ENCODE results near the gene GNPDA2. TPM values are rescaled to one million over a fixed set of nuclear protein-coding genes. Genes with fewer than 3 reads are reported as not detected.
A peak's percentile ranks its signal among the peaks of the same experiment; 100 is the strongest.
"Not testable (repeated sequence)": the region's sequence is repeated elsewhere in the genome, so short reads cannot be mapped to it uniquely, and the experiment has no call there.

Gene GNPDA2
- total RNA-seq: 10 to 100 TPM in 1 of 2 experiments, 1 to 10 TPM in 1; 9.9 to 11.4 TPM

GRCh38 chr4:44726038-44726871, at the start of gene GNPDA2:
Gene GNPDA2 (minus strand): TSS chr4:44726556. CDS start chr4:44722207, 4,349 bp downstream.
- POLR2A ChIA-PET: no interaction called here
- Mint-ChIP-seq H3K9me3 (no peaks in the 10 kb centered on the region), H3K27ac (peak within 1 kb of the TSS; percentile 94), H3K4me1 (peaks cover 20% of the 10 kb centered on the region), H3K4me3 (peak within 1 kb of the TSS; percentile 92), H3K36me3 (ENCODE audit: low read depth) (no peaks in the 10 kb centered on the region), H3K27me3 (peaks cover 3% of the 10 kb centered on the region)
- CTCF ChIA-PET: interaction anchor here (0.9 to 1.1 kb wide), 2 partner anchors 9 kb away, joined by 3 read pairs; no protein-coding TSS in a partner anchor
- DNase-seq: peak; percentile 85

GRCh38 chr4:44772340-44772739, 46.0 kb upstream of the GNPDA2 start:
- ChIA-PET POLR2A (no interaction called here), CTCF (no interaction called here)
- H3K4me1 Mint-ChIP-seq: no peaks in the 10 kb centered on the region
- H3K27ac Mint-ChIP-seq: no peak overlapping the region
- peaks cover 2% of the 10 kb centered on the region for H3K27me3 Mint-ChIP-seq
- no peaks in the 10 kb centered on the region for H3K36me3 Mint-ChIP-seq (ENCODE audit: low read depth)
- H3K9me3 Mint-ChIP-seq: peaks cover 7% of the 10 kb centered on the region
- no peak for DNase-seq
- H3K4me3 Mint-ChIP-seq: no peak overlapping the region

DNA sequence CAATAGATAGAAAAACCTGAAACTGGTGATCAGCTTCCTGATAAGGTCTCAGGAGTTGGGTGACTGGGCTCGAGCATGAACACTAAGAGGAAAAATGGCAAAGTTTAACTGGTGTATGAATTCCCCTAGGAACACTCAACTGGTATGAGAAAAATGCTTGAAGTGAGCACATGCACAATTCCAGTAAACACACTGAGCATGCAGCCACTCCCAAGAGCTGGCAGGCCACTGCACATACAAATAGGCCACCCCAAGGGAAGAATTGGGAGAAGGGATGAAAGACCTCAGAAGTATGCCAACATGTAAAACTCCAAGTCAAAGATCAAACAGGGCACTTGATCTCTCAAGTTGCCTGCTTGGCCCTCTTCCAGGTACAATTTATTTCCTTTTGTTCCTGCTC, 45.4 kb upstream of the GNPDA2 start:
- H3K9me3 Mint-ChIP-seq: peaks cover 7% of the 10 kb centered on the region

GRCh38 chr4:44766453-44766852, 40.1 kb upstream of the GNPDA2 start:
- POLR2A ChIA-PET: no interaction called here
- no peak overlapping the region for H3K4me3 Mint-ChIP-seq
- no peaks in the 10 kb centered on the region for H3K36me3 Mint-ChIP-seq (ENCODE audit: low read depth)
- no peak overlapping the region for H3K27ac Mint-ChIP-seq
- H3K27me3 Mint-ChIP-seq: peaks cover 8% of the 10 kb centered on the region
- CTCF ChIA-PET: no interaction called here
- H3K9me3 Mint-ChIP-seq: no peaks in the 10 kb centered on the region
- DNase-seq: no peak
- no peaks in the 10 kb centered on the region for H3K4me1 Mint-ChIP-seq

More for the DNA sequence above, 45.4 kb upstream of the GNPDA2 start:
- no peak for DNase-seq
- no peak overlapping the region for H3K27ac Mint-ChIP-seq
- H3K4me3 Mint-ChIP-seq: no peak overlapping the region
- CTCF ChIA-PET: no interaction called here
- H3K4me1 Mint-ChIP-seq: no peaks in the 10 kb centered on the region
- H3K36me3 Mint-ChIP-seq (ENCODE audit: low read depth): no peaks in the 10 kb centered on the region
- POLR2A ChIA-PET: no interaction called here
- H3K27me3 Mint-ChIP-seq: peaks cover 2% of the 10 kb centered on the region

DNA sequence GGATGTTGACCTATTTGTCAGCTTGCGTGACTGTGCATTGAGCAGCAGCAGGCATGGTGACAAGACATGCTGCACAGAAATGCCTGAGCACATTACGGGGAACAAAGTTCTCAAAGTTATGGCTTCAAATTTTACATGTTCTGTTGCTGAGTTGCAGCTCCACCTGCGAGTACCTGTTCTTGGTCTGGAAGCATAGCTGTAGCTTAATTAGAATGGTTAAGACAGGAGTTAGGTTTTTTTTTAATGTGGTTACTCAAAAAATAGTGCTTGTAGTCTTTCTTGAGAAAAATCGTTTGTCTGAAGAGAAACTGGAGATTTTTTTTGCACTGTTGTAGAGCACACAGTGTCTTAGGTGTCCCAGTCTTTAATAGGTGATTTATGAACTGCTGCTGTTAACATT, 38.8 kb upstream of the GNPDA2 start:
- no peak overlapping the region for H3K27ac Mint-ChIP-seq
- POLR2A ChIA-PET: no interaction called here
- H3K4me1 Mint-ChIP-seq: peaks cover 1% of the 10 kb centered on the region
- H3K27me3 Mint-ChIP-seq: peaks cover 13% of the 10 kb centered on the region
- DNase-seq: no peak
- CTCF ChIA-PET: no interaction called here
- no peaks in the 10 kb centered on the region for H3K9me3 Mint-ChIP-seq
- H3K36me3 Mint-ChIP-seq (ENCODE audit: low read depth): no peaks in the 10 kb centered on the region
- no peak overlapping the region for H3K4me3 Mint-ChIP-seq

GRCh38 chr4:44761306-44761705, 35.0 kb upstream of the GNPDA2 start:
- ChIA-PET CTCF (no interaction called here), POLR2A (no interaction called here)
- Mint-ChIP-seq H3K9me3 (no peaks in the 10 kb centered on the region), H3K4me3 (no peak overlapping the region), H3K27me3 (peaks cover 11% of the 10 kb centered on the region), H3K36me3 (ENCODE audit: low read depth) (no peaks in the 10 kb centered on the region), H3K4me1 (peaks cover 1% of the 10 kb centered on the region), H3K27ac (no peak overlapping the region)
- DNase-seq: no peak

GRCh38 chr4:44760142-44760898, 34.0 kb upstream of the GNPDA2 start:
- H3K36me3 Mint-ChIP-seq (ENCODE audit: low read depth): no peaks in the 10 kb centered on the region
- DNase-seq: peak; percentile 13
- peaks cover 13% of the 10 kb centered on the region for H3K27me3 Mint-ChIP-seq
- no peaks in the 10 kb centered on the region for H3K9me3 Mint-ChIP-seq
- H3K27ac Mint-ChIP-seq: no peak overlapping the region
- POLR2A ChIA-PET: no interaction called here
- CTCF ChIA-PET: no interaction called here
- no peak overlapping the region for H3K4me3 Mint-ChIP-seq
- H3K4me1 Mint-ChIP-seq: peaks cover 1% of the 10 kb centered on the region

DNA sequence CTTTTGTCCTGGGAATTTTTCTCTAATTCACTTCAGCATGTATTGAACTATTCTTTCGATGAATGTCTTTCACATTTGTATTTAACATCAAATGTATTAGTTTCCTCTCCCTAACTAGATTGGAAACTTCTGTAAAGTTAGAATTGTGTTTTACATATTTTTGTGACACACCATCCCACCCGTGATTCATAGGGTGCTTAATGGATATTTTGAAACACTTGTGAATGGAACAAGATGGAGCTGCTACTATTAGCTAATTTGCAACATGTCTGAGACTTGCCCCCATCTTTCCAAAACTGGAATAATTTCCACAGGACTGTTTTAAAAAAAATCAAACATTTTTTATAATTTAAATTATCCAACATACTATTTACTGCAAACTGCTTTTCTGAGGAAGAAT, 30.2 kb upstream of the GNPDA2 start:
- Mint-ChIP-seq H3K36me3 (ENCODE audit: low read depth) (no peaks in the 10 kb centered on the region), H3K27ac (no peak overlapping the region), H3K9me3 (no peaks in the 10 kb centered on the region), H3K4me3 (no peak overlapping the region), H3K27me3 (peaks cover 17% of the 10 kb centered on the region), H3K4me1 (peaks cover 1% of the 10 kb centered on the region)
- CTCF ChIA-PET: no interaction called here
- POLR2A ChIA-PET: no interaction called here
- no peak for DNase-seq

DNA sequence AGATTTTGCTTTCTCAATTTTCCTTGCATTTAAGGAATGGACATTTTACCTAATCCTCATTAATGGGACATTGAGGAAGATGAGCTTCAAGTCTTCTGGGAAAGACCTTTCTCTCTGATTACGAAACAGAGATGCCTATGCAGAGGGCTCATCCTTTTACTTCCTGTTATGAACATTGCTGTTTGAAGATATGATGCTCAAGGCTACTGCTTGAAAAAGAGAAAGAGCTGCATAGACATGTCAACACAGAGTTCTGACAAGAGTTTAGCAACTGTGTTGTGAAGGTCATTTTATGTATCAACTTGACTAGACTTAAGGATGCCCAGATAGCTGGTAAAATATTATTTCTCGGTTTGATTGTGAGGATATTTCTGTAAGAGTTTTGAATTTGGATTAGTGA, 13.8 kb upstream of the GNPDA2 start:
- ChIA-PET POLR2A (no interaction called here), CTCF (no interaction called here)
- Mint-ChIP-seq H3K9me3 (no peaks in the 10 kb centered on the region), H3K4me3 (no peak overlapping the region), H3K27ac (no peak overlapping the region), H3K27me3 (peaks cover 9% of the 10 kb centered on the region), H3K4me1 (no peaks in the 10 kb centered on the region), H3K36me3 (ENCODE audit: low read depth) (no peaks in the 10 kb centered on the region)
- DNase-seq: no peak

- POLR2A ChIA-PET: no interaction called here
- Mint-ChIP-seq H3K27me3 (peaks cover 9% of the 10 kb centered on the region), H3K9me3 (no peaks in the 10 kb centered on the region), H3K27ac (no peak overlapping the region), H3K4me1 (no peaks in the 10 kb centered on the region), H3K4me3 (no peak overlapping the region), H3K36me3 (ENCODE audit: low read depth) (no peaks in the 10 kb centered on the region)
- CTCF ChIA-PET: no interaction called here
- no peak for DNase-seq
Measured at GRCh38 chr4:44738615-44739014, 12.3 kb upstream of the GNPDA2 start.

DNA sequence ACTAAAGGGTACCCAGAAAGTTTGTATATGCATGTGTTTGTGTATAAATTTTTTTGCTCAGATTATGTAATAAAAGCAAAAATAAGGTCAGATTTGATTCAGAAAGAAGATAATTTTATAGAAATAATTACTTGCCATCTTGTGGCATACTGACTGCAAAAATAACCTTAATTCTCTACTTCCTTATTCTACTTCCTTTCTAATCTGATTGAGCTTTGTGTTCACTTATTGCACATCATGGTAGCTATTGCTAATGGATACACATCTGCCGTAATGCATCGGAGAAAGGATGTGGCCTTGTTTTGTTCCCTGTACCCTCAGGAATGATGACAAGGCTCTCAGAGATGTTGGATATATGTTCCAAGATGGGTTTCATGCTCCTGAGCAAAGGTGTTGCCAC, 10.5 kb upstream of the GNPDA2 start:
- Mint-ChIP-seq H3K4me1 (no peaks in the 10 kb centered on the region), H3K9me3 (no peaks in the 10 kb centered on the region), H3K27me3 (peaks cover 17% of the 10 kb centered on the region), H3K36me3 (ENCODE audit: low read depth) (no peaks in the 10 kb centered on the region), H3K27ac (no peak overlapping the region), H3K4me3 (no peak overlapping the region)
- ChIA-PET CTCF (no interaction called here), POLR2A (no interaction called here)
- DNase-seq: no peak

DNA sequence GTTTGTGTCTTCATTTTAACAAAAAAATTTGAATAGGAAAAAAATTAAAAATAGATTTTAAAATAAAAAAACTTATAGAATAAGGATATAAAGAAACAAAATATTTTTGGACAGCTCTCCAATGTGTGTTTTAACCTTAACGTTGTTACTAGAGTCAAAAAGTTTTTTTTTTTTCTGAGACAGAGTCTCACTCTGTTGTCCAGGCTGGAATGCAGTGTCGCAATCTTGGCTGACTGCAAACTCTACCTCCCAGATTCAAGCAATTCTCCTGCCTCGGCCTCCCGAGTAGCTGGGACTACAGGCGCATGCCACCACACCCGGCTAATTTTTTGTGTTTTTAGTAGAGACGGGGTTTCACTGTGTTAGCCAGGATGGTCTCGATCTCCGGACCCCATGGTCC, 2.3 kb upstream of the GNPDA2 start:
- H3K36me3 Mint-ChIP-seq (ENCODE audit: low read depth); H3K4me3 Mint-ChIP-seq; DNase-seq; H3K27ac Mint-ChIP-seq; POLR2A ChIA-PET; H3K9me3 Mint-ChIP-seq: not testable (repeated sequence)
- CTCF ChIA-PET: interaction anchor here (0.6 kb wide), 1 partner anchor 18 kb away, joined by 5 read pairs; no protein-coding TSS in a partner anchor
- H3K4me1 Mint-ChIP-seq: peaks cover 15% of the 10 kb centered on the region
- peaks cover 12% of the 10 kb centered on the region for H3K27me3 Mint-ChIP-seq

- H3K27ac Mint-ChIP-seq: no peak overlapping the region
- ChIA-PET CTCF (interaction anchor here (1.1 kb wide), 1 partner anchor 11 kb away, joined by 3 read pairs; no protein-coding TSS in a partner anchor), POLR2A (no interaction called here)
- DNase-seq: no peak
- H3K9me3 Mint-ChIP-seq: no peaks in the 10 kb centered on the region
- H3K4me1 Mint-ChIP-seq: peaks cover 20% of the 10 kb centered on the region
- no peaks in the 10 kb centered on the region for H3K36me3 Mint-ChIP-seq (ENCODE audit: low read depth)
- peaks cover 4% of the 10 kb centered on the region for H3K27me3 Mint-ChIP-seq
- H3K4me3 Mint-ChIP-seq: peak overlapping the region; percentile 92
Measured at GRCh38 chr4:44727471-44727870, 1.1 kb upstream of the GNPDA2 start.

All from activated CD4-positive, alpha-beta T cell treated with anti-CD3 and anti-CD28 coated beads, Interleukin-2, amount 10 ng/mL, durations not matched to agents 7 days and 5 days (primary cell).